ENCODE measurements around the gene RNASET2.

The RNASET2 gene

DNA sequence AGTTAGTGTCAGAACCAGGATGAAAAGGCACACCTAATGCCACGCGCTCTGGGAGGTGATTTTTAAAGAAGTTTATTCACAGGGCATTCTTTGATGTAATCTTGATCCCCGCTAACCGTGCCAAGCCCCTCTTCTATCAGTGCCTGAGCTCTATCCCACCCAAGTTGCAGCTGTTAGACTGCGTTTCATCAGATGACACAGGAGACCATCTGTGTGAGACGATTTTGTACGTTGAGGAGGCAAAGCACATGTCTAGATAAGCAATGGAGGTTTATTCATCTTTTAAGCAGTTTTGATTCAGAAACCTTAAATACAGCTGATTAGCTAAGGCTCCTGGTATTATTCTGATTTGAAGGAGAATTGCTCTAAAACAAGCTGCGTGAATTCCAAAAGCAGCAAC lies 18.6 kb downstream of the RNASET2 start:
- H3K27me3 ChIP-seq (ENCODE audit: insufficient read depth, poor library complexity, severe bottlenecking): no peaks in the 10 kb centered on the region
- no peak overlapping the region for H3K4me3 ChIP-seq (replicated peaks; ENCODE audit: insufficient read depth, low read length)
- no peak for DNase-seq (ENCODE audit: low read depth in 1 of 2, low spot score in 1 of 2)
- no peak overlapping the region for H3K27ac ChIP-seq (replicated peaks)
- TF ChIP-seq SPI1 (IDR thresholded peaks at IDR 0.05; ENCODE audit: borderline replicate concordance, low read depth): no peak
- TF ChIP-seq REST (IDR thresholded peaks at IDR 0.05; ENCODE audit: insufficient replicate concordance, low read depth): no peak
- TF ChIP-seq, protein P1, sequence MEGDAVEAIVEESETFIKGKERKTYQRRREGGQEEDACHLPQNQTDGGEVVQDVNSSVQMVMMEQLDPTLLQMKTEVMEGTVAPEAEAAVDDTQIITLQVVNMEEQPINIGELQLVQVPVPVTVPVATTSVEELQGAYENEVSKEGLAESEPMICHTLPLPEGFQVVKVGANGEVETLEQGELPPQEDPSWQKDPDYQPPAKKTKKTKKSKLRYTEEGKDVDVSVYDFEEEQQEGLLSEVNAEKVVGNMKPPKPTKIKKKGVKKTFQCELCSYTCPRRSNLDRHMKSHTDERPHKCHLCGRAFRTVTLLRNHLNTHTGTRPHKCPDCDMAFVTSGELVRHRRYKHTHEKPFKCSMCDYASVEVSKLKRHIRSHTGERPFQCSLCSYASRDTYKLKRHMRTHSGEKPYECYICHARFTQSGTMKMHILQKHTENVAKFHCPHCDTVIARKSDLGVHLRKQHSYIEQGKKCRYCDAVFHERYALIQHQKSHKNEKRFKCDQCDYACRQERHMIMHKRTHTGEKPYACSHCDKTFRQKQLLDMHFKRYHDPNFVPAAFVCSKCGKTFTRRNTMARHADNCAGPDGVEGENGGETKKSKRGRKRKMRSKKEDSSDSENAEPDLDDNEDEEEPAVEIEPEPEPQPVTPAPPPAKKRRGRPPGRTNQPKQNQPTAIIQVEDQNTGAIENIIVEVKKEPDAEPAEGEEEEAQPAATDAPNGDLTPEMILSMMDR (IDR thresholded peaks at IDR 0.05; ENCODE audit: insufficient read depth, low read length): no peak
- no peak for TF ChIP-seq POLR2AphosphoS5 (IDR thresholded peaks at IDR 0.05; ENCODE audit: low read depth)
- TF ChIP-seq GABPA (IDR thresholded peaks at IDR 0.05; ENCODE audit: low read depth): no peak

DNA sequence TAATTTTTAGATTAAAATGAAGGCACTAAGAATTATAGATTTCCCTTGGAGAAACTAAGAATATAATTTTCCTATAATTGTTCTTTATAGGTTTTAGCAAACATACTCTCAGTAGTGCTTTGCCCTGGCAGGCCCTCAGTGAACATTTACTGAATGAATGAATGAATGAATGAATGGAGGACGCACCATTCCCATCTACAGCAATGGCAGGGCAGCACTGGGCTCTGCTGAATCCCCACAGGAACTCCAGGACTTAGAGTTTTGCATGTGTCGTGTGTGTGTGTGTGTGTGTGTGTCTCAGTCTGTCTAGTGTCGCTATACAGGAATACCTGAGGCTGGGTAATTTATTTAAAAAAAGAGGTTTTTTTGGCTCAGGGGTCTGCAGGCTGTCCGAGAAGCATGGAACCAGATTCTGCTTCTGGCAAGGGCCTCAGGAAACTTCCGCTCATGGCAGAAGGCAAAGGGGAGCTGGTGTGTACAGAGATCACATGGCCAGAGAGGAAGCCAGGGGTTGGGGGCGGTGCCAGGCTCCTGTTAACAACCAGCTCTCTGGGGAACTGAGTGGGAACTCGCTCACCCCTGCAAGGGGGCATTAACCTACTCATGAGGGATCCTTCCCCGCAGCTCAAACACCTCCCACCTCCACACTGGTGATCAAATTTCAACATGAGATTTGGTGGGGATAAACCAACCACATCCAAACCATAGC lies 20.1 kb downstream of the RNASET2 start:
- peak overlapping the region; percentile 34; the same call in 1 of the 2 replicates for H3K27ac ChIP-seq (replicated peaks)
- H3K27me3 ChIP-seq (ENCODE audit: insufficient read depth, poor library complexity, severe bottlenecking): no peaks in the 10 kb centered on the region
- no peak overlapping the region for H3K4me3 ChIP-seq (replicated peaks; ENCODE audit: insufficient read depth, low read length)
- TF ChIP-seq REST (IDR thresholded peaks at IDR 0.05; ENCODE audit: insufficient replicate concordance, low read depth): no peak
- TF ChIP-seq SPI1 (IDR thresholded peaks at IDR 0.05; ENCODE audit: borderline replicate concordance, low read depth): peak; percentile 54; the same call in 1 of the 2 replicates
- no peak for TF ChIP-seq POLR2AphosphoS5 (IDR thresholded peaks at IDR 0.05; ENCODE audit: low read depth)
- TF ChIP-seq, protein P1 (IDR thresholded peaks at IDR 0.05; ENCODE audit: insufficient read depth, low read length): no peak
- peak in 1 of 2 experiments; percentile 76 for DNase-seq (ENCODE audit: low read depth in 1 of 2, low spot score in 1 of 2)

DNA sequence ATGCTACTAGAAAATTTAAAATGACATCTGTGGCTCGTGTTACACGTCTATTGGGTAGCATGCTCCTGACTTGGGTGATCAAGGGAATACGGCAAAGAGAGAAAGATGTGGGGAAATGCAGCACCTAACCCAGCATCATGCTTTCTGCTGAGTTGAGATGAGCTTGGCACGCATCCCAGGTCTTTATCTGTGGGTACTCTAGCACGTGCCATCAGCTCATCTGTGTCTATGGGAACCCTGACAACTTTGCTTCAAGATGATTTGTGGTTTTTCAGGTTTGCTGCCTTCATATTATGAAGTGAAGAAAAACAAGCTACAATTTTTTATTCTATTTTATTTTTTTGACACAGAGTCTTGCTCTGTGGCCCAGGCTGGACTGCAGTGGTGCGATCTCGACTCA lies 21.0 kb downstream of the RNASET2 start:
- no peak for DNase-seq (ENCODE audit: low read depth in 1 of 2, low spot score in 1 of 2)
- Histone ChIP-seq H3K27ac (replicated peaks) (no peak overlapping the region), H3K27me3 (ENCODE audit: insufficient read depth, poor library complexity, severe bottlenecking) (no peaks in the 10 kb centered on the region), H3K4me3 (replicated peaks; ENCODE audit: insufficient read depth, low read length) (no peak overlapping the region)
- TF ChIP-seq SPI1 (IDR thresholded peaks at IDR 0.05; ENCODE audit: borderline replicate concordance, low read depth) (no peak), GABPA (IDR thresholded peaks at IDR 0.05; ENCODE audit: low read depth) (no peak)
- TF ChIP-seq, protein P1 (IDR thresholded peaks at IDR 0.05; ENCODE audit: insufficient read depth, low read length): no peak

DNA sequence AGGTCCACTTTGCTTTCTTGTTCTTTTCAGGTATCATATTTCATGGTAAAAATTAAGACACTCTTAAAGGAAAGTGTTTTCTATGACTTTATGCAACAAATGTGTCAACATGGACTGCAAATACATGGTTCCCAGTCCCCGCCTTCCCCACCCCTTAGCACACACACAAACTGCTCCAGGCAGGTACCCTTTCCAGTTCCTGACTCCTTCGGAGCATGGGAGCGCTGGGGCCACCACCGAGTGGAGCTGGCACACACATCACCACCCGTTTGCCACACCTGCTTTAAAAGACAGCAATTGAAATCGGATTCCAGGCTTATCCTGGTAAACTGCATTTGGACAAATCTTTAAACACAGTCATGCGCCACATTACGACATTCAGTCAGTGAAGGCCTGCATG lies 22.2 kb downstream of the RNASET2 start:
- no peak overlapping the region for H3K27ac ChIP-seq (replicated peaks)
- no peak for DNase-seq (ENCODE audit: low read depth in 1 of 2, low spot score in 1 of 2)
- TF ChIP-seq POLR2AphosphoS5 (IDR thresholded peaks at IDR 0.05; ENCODE audit: low read depth) (no peak), GABPA (IDR thresholded peaks at IDR 0.05; ENCODE audit: low read depth) (no peak), SPI1 (IDR thresholded peaks at IDR 0.05; ENCODE audit: borderline replicate concordance, low read depth) (no peak), REST (IDR thresholded peaks at IDR 0.05; ENCODE audit: insufficient replicate concordance, low read depth) (no peak)
- TF ChIP-seq, protein P1 (IDR thresholded peaks at IDR 0.05; ENCODE audit: insufficient read depth, low read length): no peak
- no peak overlapping the region for H3K4me3 ChIP-seq (replicated peaks; ENCODE audit: insufficient read depth, low read length)
- H3K27me3 ChIP-seq (ENCODE audit: insufficient read depth, poor library complexity, severe bottlenecking): no peaks in the 10 kb centered on the region

Measured in HL-60 (cell line).